GM12892 (cell line): ENCODE data around the gene TSSC4.

Experiments used
- POLR2A ChIP-seq: IDR thresholded peaks from 2 replicates; pipeline ENCODE4 v1.6.1; 2011; ENCODE audit warnings: low read depth, low read length, control low read depth
- POLR2AphosphoS5 ChIP-seq: IDR thresholded peaks from 2 replicates; pipeline ENCODE4 v1.6.1; 2011; ENCODE audit warnings: low read depth, low read length, control low read depth
- TAF1 ChIP-seq: IDR thresholded peaks from 2 replicates; pipeline ENCODE4 v1.6.1; 2011; ENCODE audit warnings: low read depth, mild to moderate bottlenecking, control low read depth, low read length, borderline replicate concordance

DNA sequence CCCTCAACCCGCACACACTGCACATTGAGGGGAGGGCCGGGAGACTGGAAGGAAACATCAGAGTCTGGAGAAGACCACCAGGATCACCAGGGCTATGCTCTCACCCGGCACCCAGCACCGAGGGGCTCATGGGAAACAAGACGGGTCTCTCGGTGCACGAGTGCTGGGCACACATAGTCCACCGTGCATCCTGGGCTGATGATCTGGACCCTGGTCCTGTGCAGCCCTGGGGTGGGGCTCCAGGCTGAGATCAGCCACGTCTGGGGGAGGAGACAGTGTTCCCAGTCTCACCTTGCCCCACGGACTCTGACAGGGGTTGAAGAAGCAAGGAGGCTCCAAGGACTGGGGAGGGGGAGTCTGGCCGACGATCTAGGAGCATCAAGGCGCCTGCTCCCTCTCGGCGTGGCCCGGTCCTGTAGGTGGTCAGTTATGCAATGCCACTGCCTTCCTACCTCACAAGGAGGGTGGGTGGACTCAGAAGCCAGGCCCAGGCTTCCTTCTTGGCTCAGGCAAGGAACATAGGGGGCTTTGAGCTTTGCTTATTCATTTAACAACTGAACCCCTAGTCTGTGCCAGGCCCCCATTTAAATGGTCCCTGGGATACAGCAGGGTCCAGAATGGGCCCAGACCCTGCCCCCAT, 34.9 kb upstream of the TSSC4 start:
- TF ChIP-seq POLR2A (no peak), TAF1 (no peak), POLR2AphosphoS5 (no peak)
